HepG2 (cell line): ENCODE results near the gene MCOLN1. TPM values are rescaled to one million over a fixed set of nuclear protein-coding genes. Genes with fewer than 3 reads are reported as not detected.

Source experiments
- AGO1 ChIP-seq: fragments of 200-400 bp; formaldehyde crosslinking; IDR thresholded peaks from 2 replicates; pipeline ENCODE4 v1.6.1; 2017; ENCODE audit warnings: mild to moderate bottlenecking, low read depth, low read length, moderate library complexity; ENCODE audit not compliant: poor library complexity, severe bottlenecking
- CHD2 ChIP-seq: IDR thresholded peaks from 2 replicates; pipeline ENCODE4 v1.6.1; 2011; ENCODE audit warnings: low read depth, low read length, improper control_type of control experiment
- DPF2 ChIP-seq: sonication (generic); formaldehyde crosslinking; IDR thresholded peaks from 2 replicates; pipeline ENCODE4 v1.4.0; 2020; ENCODE audit warnings: mild to moderate bottlenecking, low read depth, missing genetic modification reagents, borderline replicate concordance
- EEA1 ChIP-seq: sonication (generic); formaldehyde crosslinking; IDR thresholded peaks from 2 replicates; pipeline ENCODE4 v1.5.1; 2020; ENCODE audit warnings: mild to moderate bottlenecking, missing genetic modification reagents, borderline replicate concordance
- SP1 ChIP-seq, 2 experiments: fragments of 450-650 bp in 1 of 2; sonication (generic) in 1 of 2; formaldehyde crosslinking in 1 of 2; IDR thresholded peaks; 2 replicates each; pipeline versions ENCODE4 v1.4.0 to v1.6.1; 2016 to 2020; ENCODE audit warnings: missing genetic modification reagents in 1 of 2
- TBX3 ChIP-seq: fragments of 450-650 bp; IDR thresholded peaks from 2 replicates; pipeline ENCODE4 v1.6.1; 2017; ENCODE audit warnings: antibody characterized with exemption, mild to moderate bottlenecking, inconsistent platforms, borderline replicate concordance
- TP53 ChIP-seq: sonication (generic); formaldehyde crosslinking; conservative IDR thresholded peaks from 2 replicates; pipeline ENCODE4 v1.4.0; 2020; ENCODE audit warnings: missing genetic modification reagents
- ZFAT ChIP-seq: sonication (generic); formaldehyde crosslinking; conservative IDR thresholded peaks from 2 replicates; pipeline ENCODE4 v1.8.1; 2023; ENCODE audit warnings: missing genetic modification reagents, inconsistent platforms
- ZKSCAN1 ChIP-seq: fragments of 150-350 bp; IDR thresholded peaks from 2 replicates; pipeline ENCODE4 v1.6.1; 2014; ENCODE audit warnings: low read length
- ZNF44 ChIP-seq: sonication (generic); formaldehyde crosslinking; IDR thresholded peaks from 2 replicates; pipeline ENCODE4 v1.5.1; 2020; ENCODE audit warnings: mild to moderate bottlenecking, missing genetic modification reagents
- ZNF446 ChIP-seq: sonication (generic); formaldehyde crosslinking; IDR thresholded peaks from 2 replicates; pipeline ENCODE4 v1.5.0; 2020; ENCODE audit warnings: mild to moderate bottlenecking, missing genetic modification reagents
- ZNF567 ChIP-seq: sonication (generic); formaldehyde crosslinking; IDR thresholded peaks from 2 replicates; pipeline ENCODE4 v1.8.1; 2023; ENCODE audit warnings: mild to moderate bottlenecking, missing genetic modification reagents, borderline replicate concordance
- ZNF652 ChIP-seq: IDR thresholded peaks from 2 replicates; pipeline ENCODE4 v1.6.1; 2016; ENCODE audit warnings: low read depth, borderline replicate concordance
- ZNF672 ChIP-seq: sonication (generic); formaldehyde crosslinking; IDR thresholded peaks from 2 replicates; pipeline ENCODE4 v1.8.1; 2022; ENCODE audit warnings: missing genetic modification reagents
- ZNF709 ChIP-seq: sonication (generic); formaldehyde crosslinking; IDR thresholded peaks from 2 replicates; pipeline ENCODE4 v1.5.0; 2020; ENCODE audit warnings: mild to moderate bottlenecking, missing genetic modification reagents
- ZNF773 ChIP-seq: sonication (generic); formaldehyde crosslinking; IDR thresholded peaks from 2 replicates; pipeline ENCODE4 v1.4.0; 2020; ENCODE audit warnings: missing genetic modification reagents, borderline replicate concordance
- polyA plus RNA-seq, 8 experiments: library from polyadenylated mRNA; depleted of rRNA in 3 of 8; stranded (reverse) in 7 of 8; unstranded in 1 of 8; fragments of >200 nt; fragmentation: Illumina TruSeq in 4 of 8; extraction: Trizol in 4 of 8; gene quantifications; 2 replicates each; pipeline versions ENCODE4 v1.2.1 to v1.2.3, GENCODE V29; 2011 to 2016; ENCODE audit warnings: low read depth in 4 of 8, missing spikeins in 1 of 8, mixed read lengths in 1 of 8; ENCODE audit not compliant: insufficient read depth in 1 of 8
- total RNA-seq, 5 experiments: library from RNA; depleted of rRNA; stranded (reverse); fragments of >200 nt; fragmentation: Illumina TruSeq; extraction: Trizol; gene quantifications; 2 replicates each; pipeline ENCODE4 v1.2.3, GENCODE V29; 2016; ENCODE audit warnings: low read depth in 1 of 5
- TF ChIP-seq, protein P1 (sequence below): sonication (generic); formaldehyde crosslinking; conservative IDR thresholded peaks from 2 replicates; pipeline ENCODE4 v1.8.0; 2022; ENCODE audit warnings: low read depth, missing genetic modification reagents
- TF ChIP-seq, protein P2 (sequence below): sonication (generic); formaldehyde crosslinking; IDR thresholded peaks from 2 replicates; pipeline ENCODE4 v1.9.0; 2021; ENCODE audit warnings: missing genetic modification reagents, borderline replicate concordance
- TF ChIP-seq, protein P3 (sequence below): sonication (generic); formaldehyde crosslinking; IDR thresholded peaks from 2 replicates; pipeline ENCODE4 v1.5.0; 2020; ENCODE audit warnings: mild to moderate bottlenecking, missing genetic modification reagents
- TF ChIP-seq, protein P4 (sequence below): sonication (generic); formaldehyde crosslinking; IDR thresholded peaks from 2 replicates; pipeline ENCODE4 v1.5.0; 2020; ENCODE audit warnings: mild to moderate bottlenecking, missing genetic modification reagents
- TF ChIP-seq, protein P5 (sequence below): sonication (generic); formaldehyde crosslinking; conservative IDR thresholded peaks from 2 replicates; pipeline ENCODE4 v1.4.0; 2020; ENCODE audit warnings: missing genetic modification reagents

The MCOLN1 gene
- total and polyA plus RNA-seq, 2 of the 13 experiments (the other 11 are each of a cell fraction or from before 2014, with no cell fraction given): 3.4 to 15.7 TPM

DNA sequence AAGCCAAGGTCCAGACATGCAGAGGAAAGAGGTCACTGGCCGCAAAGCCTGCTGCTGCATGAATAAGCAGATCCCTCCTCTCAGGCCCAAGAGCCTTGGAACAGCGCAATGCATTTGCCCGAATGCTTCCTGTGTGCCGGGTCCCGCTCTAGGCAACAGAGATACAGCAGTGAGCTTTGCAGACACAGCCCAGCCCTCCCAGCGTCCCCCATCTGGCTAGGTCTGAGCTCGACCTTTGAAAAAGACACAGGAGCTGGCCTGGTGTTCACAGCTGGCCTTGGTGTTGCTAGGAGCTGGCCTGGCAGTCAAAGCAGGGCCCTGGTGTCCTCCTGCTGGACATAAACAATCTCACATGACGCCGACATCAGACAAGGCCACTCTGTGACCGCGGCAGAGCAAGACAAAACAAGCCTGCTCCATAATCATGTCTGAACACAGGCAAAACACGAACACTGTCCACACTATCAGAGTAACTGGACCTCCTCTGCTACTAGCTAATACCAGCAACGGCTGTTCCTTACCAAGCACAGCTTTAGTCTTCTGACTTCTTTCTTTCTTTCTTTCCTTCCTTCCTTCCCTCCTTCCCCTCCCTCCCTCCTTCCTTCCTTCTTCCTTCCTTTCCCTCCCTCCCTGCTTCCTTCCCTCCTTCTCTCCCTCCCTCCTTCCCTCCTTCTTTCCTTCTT is 27.9 kb upstream of the MCOLN1 start (continued):
- TF ChIP-seq SP1 (IDR thresholded peaks at IDR 0.05): no peak
- no peak; the same call in 1 of the 2 replicates for TF ChIP-seq SP1 (CRISPR knock-in tag; IDR thresholded peaks at IDR 0.05)
- no peak for TF ChIP-seq ZNF652 (CRISPR knock-in tag)
- no peak for TF ChIP-seq EEA1
- no peak for TF ChIP-seq ZFAT
- peak; percentile 47; the same call in 1 of the 2 replicates for TF ChIP-seq ZNF709 (CRISPR knock-in tag)
- TF ChIP-seq, protein P1, sequence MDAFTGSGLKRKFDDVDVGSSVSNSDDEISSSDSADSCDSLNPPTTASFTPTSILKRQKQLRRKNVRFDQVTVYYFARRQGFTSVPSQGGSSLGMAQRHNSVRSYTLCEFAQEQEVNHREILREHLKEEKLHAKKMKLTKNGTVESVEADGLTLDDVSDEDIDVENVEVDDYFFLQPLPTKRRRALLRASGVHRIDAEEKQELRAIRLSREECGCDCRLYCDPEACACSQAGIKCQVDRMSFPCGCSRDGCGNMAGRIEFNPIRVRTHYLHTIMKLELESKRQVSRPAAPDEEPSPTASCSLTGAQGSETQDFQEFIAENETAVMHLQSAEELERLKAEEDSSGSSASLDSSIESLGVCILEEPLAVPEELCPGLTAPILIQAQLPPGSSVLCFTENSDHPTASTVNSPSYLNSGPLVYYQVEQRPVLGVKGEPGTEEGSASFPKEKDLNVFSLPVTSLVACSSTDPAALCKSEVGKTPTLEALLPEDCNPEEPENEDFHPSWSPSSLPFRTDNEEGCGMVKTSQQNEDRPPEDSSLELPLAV (CRISPR knock-in tag): no peak
- TF ChIP-seq, protein P2, sequence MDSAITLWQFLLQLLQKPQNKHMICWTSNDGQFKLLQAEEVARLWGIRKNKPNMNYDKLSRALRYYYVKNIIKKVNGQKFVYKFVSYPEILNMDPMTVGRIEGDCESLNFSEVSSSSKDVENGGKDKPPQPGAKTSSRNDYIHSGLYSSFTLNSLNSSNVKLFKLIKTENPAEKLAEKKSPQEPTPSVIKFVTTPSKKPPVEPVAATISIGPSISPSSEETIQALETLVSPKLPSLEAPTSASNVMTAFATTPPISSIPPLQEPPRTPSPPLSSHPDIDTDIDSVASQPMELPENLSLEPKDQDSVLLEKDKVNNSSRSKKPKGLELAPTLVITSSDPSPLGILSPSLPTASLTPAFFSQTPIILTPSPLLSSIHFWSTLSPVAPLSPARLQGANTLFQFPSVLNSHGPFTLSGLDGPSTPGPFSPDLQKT (CRISPR knock-in tag): no peak
- no peak for TF ChIP-seq TBX3
- TF ChIP-seq, protein P3, sequence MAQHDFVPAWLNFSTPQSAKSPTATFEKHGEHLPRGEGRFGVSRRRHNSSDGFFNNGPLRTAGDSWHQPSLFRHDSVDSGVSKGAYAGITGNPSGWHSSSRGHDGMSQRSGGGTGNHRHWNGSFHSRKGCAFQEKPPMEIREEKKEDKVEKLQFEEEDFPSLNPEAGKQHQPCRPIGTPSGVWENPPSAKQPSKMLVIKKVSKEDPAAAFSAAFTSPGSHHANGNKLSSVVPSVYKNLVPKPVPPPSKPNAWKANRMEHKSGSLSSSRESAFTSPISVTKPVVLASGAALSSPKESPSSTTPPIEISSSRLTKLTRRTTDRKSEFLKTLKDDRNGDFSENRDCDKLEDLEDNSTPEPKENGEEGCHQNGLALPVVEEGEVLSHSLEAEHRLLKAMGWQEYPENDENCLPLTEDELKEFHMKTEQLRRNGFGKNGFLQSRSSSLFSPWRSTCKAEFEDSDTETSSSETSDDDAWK (CRISPR knock-in tag): no peak
- TF ChIP-seq ZNF773 (CRISPR knock-in tag): no peak
- no peak for TF ChIP-seq DPF2
- TF ChIP-seq, protein P4, sequence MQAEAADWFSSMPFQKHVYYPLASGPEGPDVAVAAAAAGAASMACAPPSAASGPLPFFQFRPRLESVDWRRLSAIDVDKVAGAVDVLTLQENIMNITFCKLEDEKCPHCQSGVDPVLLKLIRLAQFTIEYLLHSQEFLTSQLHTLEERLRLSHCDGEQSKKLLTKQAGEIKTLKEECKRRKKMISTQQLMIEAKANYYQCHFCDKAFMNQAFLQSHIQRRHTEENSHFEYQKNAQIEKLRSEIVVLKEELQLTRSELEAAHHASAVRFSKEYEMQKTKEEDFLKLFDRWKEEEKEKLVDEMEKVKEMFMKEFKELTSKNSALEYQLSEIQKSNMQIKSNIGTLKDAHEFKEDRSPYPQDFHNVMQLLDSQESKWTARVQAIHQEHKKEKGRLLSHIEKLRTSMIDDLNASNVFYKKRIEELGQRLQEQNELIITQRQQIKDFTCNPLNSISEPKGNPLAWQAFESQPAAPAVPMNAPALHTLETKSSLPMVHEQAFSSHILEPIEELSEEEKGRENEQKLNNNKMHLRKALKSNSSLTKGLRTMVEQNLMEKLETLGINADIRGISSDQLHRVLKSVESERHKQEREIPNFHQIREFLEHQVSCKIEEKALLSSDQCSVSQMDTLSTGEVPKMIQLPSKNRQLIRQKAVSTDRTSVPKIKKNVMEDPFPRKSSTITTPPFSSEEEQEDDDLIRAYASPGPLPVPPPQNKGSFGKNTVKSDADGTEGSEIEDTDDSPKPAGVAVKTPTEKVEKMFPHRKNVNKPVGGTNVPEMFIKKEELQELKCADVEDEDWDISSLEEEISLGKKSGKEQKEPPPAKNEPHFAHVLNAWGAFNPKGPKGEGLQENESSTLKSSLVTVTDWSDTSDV (CRISPR knock-in tag): no peak
- TF ChIP-seq ZNF672 (CRISPR knock-in tag): no peak
- TF ChIP-seq ZNF44 (CRISPR knock-in tag): no peak
- no peak for TF ChIP-seq CHD2
- no peak for TF ChIP-seq TP53 (CRISPR knock-in tag)
- no peak for TF ChIP-seq ZNF446 (CRISPR knock-in tag)
- no peak for TF ChIP-seq ZNF567
- TF ChIP-seq AGO1: no peak
- TF ChIP-seq, protein P5, sequence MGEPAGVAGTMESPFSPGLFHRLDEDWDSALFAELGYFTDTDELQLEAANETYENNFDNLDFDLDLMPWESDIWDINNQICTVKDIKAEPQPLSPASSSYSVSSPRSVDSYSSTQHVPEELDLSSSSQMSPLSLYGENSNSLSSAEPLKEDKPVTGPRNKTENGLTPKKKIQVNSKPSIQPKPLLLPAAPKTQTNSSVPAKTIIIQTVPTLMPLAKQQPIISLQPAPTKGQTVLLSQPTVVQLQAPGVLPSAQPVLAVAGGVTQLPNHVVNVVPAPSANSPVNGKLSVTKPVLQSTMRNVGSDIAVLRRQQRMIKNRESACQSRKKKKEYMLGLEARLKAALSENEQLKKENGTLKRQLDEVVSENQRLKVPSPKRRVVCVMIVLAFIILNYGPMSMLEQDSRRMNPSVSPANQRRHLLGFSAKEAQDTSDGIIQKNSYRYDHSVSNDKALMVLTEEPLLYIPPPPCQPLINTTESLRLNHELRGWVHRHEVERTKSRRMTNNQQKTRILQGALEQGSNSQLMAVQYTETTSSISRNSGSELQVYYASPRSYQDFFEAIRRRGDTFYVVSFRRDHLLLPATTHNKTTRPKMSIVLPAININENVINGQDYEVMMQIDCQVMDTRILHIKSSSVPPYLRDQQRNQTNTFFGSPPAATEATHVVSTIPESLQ (CRISPR knock-in tag): no peak
- TF ChIP-seq ZKSCAN1: no peak
